Peyer's patch (tissue), 4 donors: ENCODE measurements around the gene CAMKK1. TPM values are rescaled to one million over a fixed set of nuclear protein-coding genes. Genes with fewer than 3 reads are reported as not detected.

Source experiments
- DNase-seq, 3 donors: peaks; one replicate each; pipeline ENCODE4 v3.0.0-alpha.2; 2017 to 2019
- H3K27ac ChIP-seq, 4 donors: fragments of 200-600 bp; sonication (generic); one replicate each; pipeline ENCODE4 v1.5.1; 2016 to 2019
- H3K27me3 ChIP-seq, 2 donors: fragments of 200-600 bp; sonication (generic); one replicate each; pipeline ENCODE4 v1.5.1; 2019
- H3K36me3 ChIP-seq, 3 donors: fragments of 200-600 bp; sonication (generic); one replicate each; pipeline ENCODE4 v1.5.1; 2016 to 2019
- H3K4me1 ChIP-seq, 4 donors: fragments of 200-600 bp; sonication (generic); one replicate each; pipeline ENCODE4 v1.5.1; 2016 to 2019
- H3K4me3 ChIP-seq, 4 donors: fragments of 200-600 bp; sonication (generic); 1 replicate in 3 of 4; 2 replicates in 1 of 4; pipeline ENCODE4 v1.5.1; 2016 to 2019; ENCODE audit warnings: mild to moderate bottlenecking in 1 of 4
- H3K9me3 ChIP-seq, 4 donors: fragments of 200-600 bp; sonication (generic); one replicate each; pipeline ENCODE4 v1.5.1; 2016 to 2019; ENCODE audit warnings: mild to moderate bottlenecking in 1 of 4
- POLR2A ChIP-seq, 2 donors: fragments of 450-650 bp; IDR thresholded peaks; one replicate each; pipeline ENCODE4 v1.5.1; 2017; ENCODE audit warnings: antibody characterized with exemption in 2 of 2, mild to moderate bottlenecking in 2 of 2, moderate library complexity in 2 of 2
- total RNA-seq, 4 donors: library from RNA; depleted of rRNA; stranded (reverse); fragments of >200 nt; gene quantifications; one replicate each; pipeline ENCODE4 v1.1.0, GENCODE V29; 2016
- TF ChIP-seq, protein P1 (sequence below), 6 experiments: fragments of 450-650 bp in 4 of 6; fragments of 200-600 bp in 2 of 6; sonication (generic) in 1 of 6; IDR thresholded peaks; one replicate each; pipeline ENCODE4 v1.5.1; 2017 to 2019; ENCODE audit warnings: antibody characterized with exemption in 6 of 6, mild to moderate bottlenecking in 3 of 6, moderate library complexity in 1 of 6

The CAMKK1 gene
- total RNA-seq, 4 donors from 2014 or later: 2.5 to 13.2 (median 4.6) TPM

- DNase-seq: peak in 2 of 3 donors; percentile 83 to 89
- Histone ChIP-seq H3K27me3 (no peaks in the 10 kb centered on the region), H3K4me3 (no peak overlapping the region), H3K9me3 (no peaks in the 10 kb centered on the region), H3K27ac (peak overlapping the region in 2 of 4 donors; percentile 27 to 40), H3K4me1 (peaks cover 0 to 11% (median 0%) of the 10 kb centered on the region in 4 donors), H3K36me3 (peaks cover 0 to 27% (median 0%) of the 10 kb centered on the region in 3 donors)
- no peak for TF ChIP-seq POLR2A (IDR thresholded peaks at IDR 0.05)
- TF ChIP-seq, protein P1, sequence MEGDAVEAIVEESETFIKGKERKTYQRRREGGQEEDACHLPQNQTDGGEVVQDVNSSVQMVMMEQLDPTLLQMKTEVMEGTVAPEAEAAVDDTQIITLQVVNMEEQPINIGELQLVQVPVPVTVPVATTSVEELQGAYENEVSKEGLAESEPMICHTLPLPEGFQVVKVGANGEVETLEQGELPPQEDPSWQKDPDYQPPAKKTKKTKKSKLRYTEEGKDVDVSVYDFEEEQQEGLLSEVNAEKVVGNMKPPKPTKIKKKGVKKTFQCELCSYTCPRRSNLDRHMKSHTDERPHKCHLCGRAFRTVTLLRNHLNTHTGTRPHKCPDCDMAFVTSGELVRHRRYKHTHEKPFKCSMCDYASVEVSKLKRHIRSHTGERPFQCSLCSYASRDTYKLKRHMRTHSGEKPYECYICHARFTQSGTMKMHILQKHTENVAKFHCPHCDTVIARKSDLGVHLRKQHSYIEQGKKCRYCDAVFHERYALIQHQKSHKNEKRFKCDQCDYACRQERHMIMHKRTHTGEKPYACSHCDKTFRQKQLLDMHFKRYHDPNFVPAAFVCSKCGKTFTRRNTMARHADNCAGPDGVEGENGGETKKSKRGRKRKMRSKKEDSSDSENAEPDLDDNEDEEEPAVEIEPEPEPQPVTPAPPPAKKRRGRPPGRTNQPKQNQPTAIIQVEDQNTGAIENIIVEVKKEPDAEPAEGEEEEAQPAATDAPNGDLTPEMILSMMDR (IDR thresholded peaks at IDR 0.05): no peak
Measured at GRCh38 chr17:3879591-3880417, 13.0 kb downstream of the CAMKK1 start.

- Histone ChIP-seq H3K9me3 (no peaks in the 10 kb centered on the region), H3K4me1 (peaks cover 0 to 11% (median 0%) of the 10 kb centered on the region in 4 donors), H3K4me3 (no peak overlapping the region), H3K27ac (peak overlapping the region in 2 of 4 donors; percentile 27 to 40), H3K36me3 (peaks cover 0 to 21% (median 0%) of the 10 kb centered on the region in 3 donors), H3K27me3 (no peaks in the 10 kb centered on the region)
- TF ChIP-seq POLR2A (IDR thresholded peaks at IDR 0.05): no peak
- DNase-seq: no peak
Measured at GRCh38 chr17:3879186-3879585, 13.7 kb downstream of the CAMKK1 start.

- no peak for TF ChIP-seq POLR2A (IDR thresholded peaks at IDR 0.05)
- Histone ChIP-seq H3K4me1 (peaks cover 0 to 11% (median 0%) of the 10 kb centered on the region in 4 donors), H3K27ac (no peak overlapping the region), H3K9me3 (no peaks in the 10 kb centered on the region), H3K27me3 (no peaks in the 10 kb centered on the region), H3K36me3 (peaks cover 0 to 29% (median 0%) of the 10 kb centered on the region in 3 donors), H3K4me3 (no peak overlapping the region)
- DNase-seq: no peak
Measured at GRCh38 chr17:3877220-3877619, 15.6 kb downstream of the CAMKK1 start.

DNA sequence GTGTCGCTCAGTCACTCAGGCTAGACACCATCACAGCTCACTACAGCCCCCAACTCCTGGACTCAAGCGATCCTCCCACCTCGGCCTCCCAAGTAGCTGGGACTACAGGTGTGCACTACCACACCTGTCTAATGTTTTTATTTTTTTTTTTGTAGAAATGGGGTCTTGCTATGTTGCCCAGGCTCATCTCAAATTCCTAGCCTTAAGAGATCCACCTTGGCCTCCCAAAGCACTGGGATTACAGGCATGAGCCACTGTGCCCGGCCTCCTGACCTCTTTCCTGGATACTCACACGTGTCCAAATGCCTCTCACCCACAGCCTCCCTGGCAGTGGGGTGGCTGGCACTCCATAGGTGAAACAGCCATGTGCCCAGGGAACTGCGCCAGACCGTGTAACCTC is 17.5 kb downstream of the CAMKK1 start:
- no peaks in the 10 kb centered on the region for H3K27me3 ChIP-seq
- no peak for TF ChIP-seq POLR2A (IDR thresholded peaks at IDR 0.05)
- TF ChIP-seq, protein P1 (IDR thresholded peaks at IDR 0.05): no peak
- peaks cover 0 to 31% (median 0%) of the 10 kb centered on the region in 3 donors for H3K36me3 ChIP-seq
- H3K9me3 ChIP-seq: no peaks in the 10 kb centered on the region
- H3K4me3 ChIP-seq: no peak overlapping the region
- peaks cover 0 to 10% (median 0%) of the 10 kb centered on the region in 4 donors for H3K4me1 ChIP-seq
- H3K27ac ChIP-seq: no peak overlapping the region
- DNase-seq: no peak

- Histone ChIP-seq H3K4me1 (no peaks in the 10 kb centered on the region), H3K9me3 (no peaks in the 10 kb centered on the region), H3K36me3 (peaks cover 0 to 31% (median 0%) of the 10 kb centered on the region in 3 donors), H3K4me3 (no peak overlapping the region), H3K27me3 (no peaks in the 10 kb centered on the region), H3K27ac (no peak overlapping the region)
- no peak for TF ChIP-seq POLR2A (IDR thresholded peaks at IDR 0.05)
- TF ChIP-seq, protein P1 (IDR thresholded peaks at IDR 0.05): no peak
- DNase-seq: no peak
Measured at GRCh38 chr17:3873862-3874261, 19.0 kb downstream of the CAMKK1 start.

GRCh38 chr17:3870871-3871306 is 22.0 kb downstream of the CAMKK1 start:
- Histone ChIP-seq H3K36me3 (peaks cover 0 to 21% (median 0%) of the 10 kb centered on the region in 3 donors), H3K4me1 (no peaks in the 10 kb centered on the region), H3K4me3 (no peak overlapping the region), H3K27me3 (no peaks in the 10 kb centered on the region), H3K27ac (peak overlapping the region in 1 of 4 donors; percentile 64), H3K9me3 (no peaks in the 10 kb centered on the region)
- TF ChIP-seq POLR2A (IDR thresholded peaks at IDR 0.05): no peak
- TF ChIP-seq, protein P1 (IDR thresholded peaks at IDR 0.05): no peak
- DNase-seq: peak in 1 of 3 donors; percentile 34
